A673 (cell line): Measurements from ENCODE around the gene BANK1. TPM values are rescaled to one million over a fixed set of nuclear protein-coding genes. Genes with fewer than 3 reads are reported as not detected.
A peak's percentile ranks its signal among the peaks of the same experiment; 100 is the strongest.

Experiments used
- BruUV-seq: library from RNA; stranded (reverse); fragments of 400-500 nt; replicated peaks from 2 replicates; lab custom pipeline; 2021; lab: Mats Ljungman, UMichigan
- CTCF ChIA-PET: fragments of 300-600 bp; sonication (Branson Sonifier 250); formaldehyde crosslinking; loops from one replicate; lab custom pipeline; 2022; ENCODE audit warnings: antibody characterized with exemption; lab: Charles Lee
- POLR2A ChIA-PET: fragments of 300-600 bp; sonication (Branson Sonifier 250); formaldehyde crosslinking; loops from one replicate; lab custom pipeline; 2022; ENCODE audit warnings: antibody characterized with exemption; ENCODE audit not compliant: low non-redundant PET; lab: Charles Lee
- DNase-seq: peaks from one replicate; pipeline ENCODE4 v3.0.0-alpha.2; 2015; ENCODE audit warnings: low spot score
- H3K27ac ChIP-seq: fragments of 200-600 bp; sonication (generic); 2 replicates; pipeline ENCODE4 v1.5.1; 2016; ENCODE audit warnings: mixed run types, low read depth, mild to moderate bottlenecking, mixed read lengths, antibody characterized with exemption, low read length; ENCODE audit not compliant: poor library complexity, severe bottlenecking
- H3K27me3 ChIP-seq: fragments of 200-600 bp; sonication (generic); replicated peaks from 2 replicates; pipeline ENCODE4 v1.6.1; 2017; ENCODE audit warnings: mixed run types, low read depth, mild to moderate bottlenecking, mixed read lengths, antibody characterized with exemption, low read length; ENCODE audit not compliant: insufficient read depth, poor library complexity
- H3K36me3 ChIP-seq: fragments of 200-600 bp; sonication (generic); 2 replicates; pipeline ENCODE4 v1.6.1; 2016; ENCODE audit warnings: mixed run types, mild to moderate bottlenecking, mixed read lengths, antibody characterized with exemption, low read length; ENCODE audit not compliant: insufficient read depth, poor library complexity, severe bottlenecking
- H3K4me1 ChIP-seq: fragments of 200-600 bp; sonication (generic); 2 replicates; pipeline ENCODE4 v1.6.1; 2017; ENCODE audit warnings: mixed run types, mild to moderate bottlenecking, mixed read lengths, antibody characterized with exemption, low read length; ENCODE audit not compliant: insufficient read depth, poor library complexity, severe bottlenecking
- H3K4me3 ChIP-seq: fragments of 200-600 bp; sonication (generic); 2 replicates; pipeline ENCODE4 v1.5.1; 2016; ENCODE audit warnings: low read depth, mixed run types, mild to moderate bottlenecking, mixed read lengths, low read length; ENCODE audit not compliant: poor library complexity, severe bottlenecking
- H3K9me3 ChIP-seq: fragments of 200-600 bp; sonication (generic); 2 replicates; pipeline ENCODE4 v1.6.1; 2016; ENCODE audit warnings: mixed run types, low read depth, mild to moderate bottlenecking, mixed read lengths, antibody characterized with exemption, low read length; ENCODE audit not compliant: poor library complexity, severe bottlenecking
- EZH2 ChIP-seq: fragments of 200-600 bp; sonication (generic); IDR thresholded peaks from 2 replicates; pipeline ENCODE4 v1.6.1; 2017; ENCODE audit warnings: borderline replicate concordance, low read depth, mild to moderate bottlenecking, mixed read lengths, antibody characterized with exemption, low read length; ENCODE audit not compliant: poor library complexity, severe bottlenecking
- intact Hi-C: fragments of 100-400 bp; cut with micrococcal nuclease; formaldehyde crosslinking; loops from one replicate; pipeline ENCODE4 v1.10.0; 2022; ENCODE audit not compliant: unreplicated experiment
- total RNA-seq: library from RNA; stranded (reverse); gene quantifications from 2 replicates; pipeline ENCODE4 v1.2.3, GENCODE V29; 2021
- TF ChIP-seq, protein P1 (sequence below): fragments of 300-800, 200-600 bp; sonication (generic); conservative IDR thresholded peaks from 2 replicates; pipeline ENCODE4 v1.5.1; 2017; ENCODE audit warnings: low read depth, mild to moderate bottlenecking, antibody characterized with exemption, low read length, moderate library complexity, mixed read lengths

Gene BANK1
- total RNA-seq, 1 experiment from 2014 or later, result not detected

DNA sequence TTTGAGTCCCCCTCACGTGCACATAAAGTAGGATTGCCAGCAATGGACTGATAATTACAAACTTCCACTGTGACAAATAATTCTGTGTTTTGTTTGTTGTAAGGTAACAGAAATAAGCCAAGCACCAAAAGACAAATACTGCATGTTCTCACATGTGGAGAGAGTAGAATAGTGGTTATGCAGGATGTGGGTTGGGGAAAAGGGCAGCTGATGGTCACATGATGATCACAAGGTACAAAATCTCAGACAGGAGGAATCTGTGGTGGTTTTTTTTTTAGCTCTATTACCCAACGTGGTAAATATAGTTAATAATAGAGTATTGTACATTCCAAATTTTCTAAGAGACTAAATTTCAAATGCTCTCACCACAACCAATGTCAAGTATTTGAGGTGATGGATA lies 182.3 kb downstream of the BANK1 start:
- Histone ChIP-seq H3K36me3 (no peaks in the 10 kb centered on the region), H3K27me3 (no peaks in the 10 kb centered on the region), H3K4me3 (no peak overlapping the region), H3K4me1 (no peaks in the 10 kb centered on the region), H3K27ac (no peak overlapping the region), H3K9me3 (no peaks in the 10 kb centered on the region)
- DNase-seq, result no peak
- CTCF ChIA-PET, result no interaction called here
- no TSS peak for BruUV-seq
- POLR2A ChIA-PET, result interaction anchor here (0.6 kb wide), 1 partner anchor 16 kb away, joined by 7 read pairs; no protein-coding TSS in a partner anchor
- no peak for TF ChIP-seq EZH2
- TF ChIP-seq, protein P1, sequence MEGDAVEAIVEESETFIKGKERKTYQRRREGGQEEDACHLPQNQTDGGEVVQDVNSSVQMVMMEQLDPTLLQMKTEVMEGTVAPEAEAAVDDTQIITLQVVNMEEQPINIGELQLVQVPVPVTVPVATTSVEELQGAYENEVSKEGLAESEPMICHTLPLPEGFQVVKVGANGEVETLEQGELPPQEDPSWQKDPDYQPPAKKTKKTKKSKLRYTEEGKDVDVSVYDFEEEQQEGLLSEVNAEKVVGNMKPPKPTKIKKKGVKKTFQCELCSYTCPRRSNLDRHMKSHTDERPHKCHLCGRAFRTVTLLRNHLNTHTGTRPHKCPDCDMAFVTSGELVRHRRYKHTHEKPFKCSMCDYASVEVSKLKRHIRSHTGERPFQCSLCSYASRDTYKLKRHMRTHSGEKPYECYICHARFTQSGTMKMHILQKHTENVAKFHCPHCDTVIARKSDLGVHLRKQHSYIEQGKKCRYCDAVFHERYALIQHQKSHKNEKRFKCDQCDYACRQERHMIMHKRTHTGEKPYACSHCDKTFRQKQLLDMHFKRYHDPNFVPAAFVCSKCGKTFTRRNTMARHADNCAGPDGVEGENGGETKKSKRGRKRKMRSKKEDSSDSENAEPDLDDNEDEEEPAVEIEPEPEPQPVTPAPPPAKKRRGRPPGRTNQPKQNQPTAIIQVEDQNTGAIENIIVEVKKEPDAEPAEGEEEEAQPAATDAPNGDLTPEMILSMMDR, result no peak
- intact Hi-C loops, result no loop called here

DNA sequence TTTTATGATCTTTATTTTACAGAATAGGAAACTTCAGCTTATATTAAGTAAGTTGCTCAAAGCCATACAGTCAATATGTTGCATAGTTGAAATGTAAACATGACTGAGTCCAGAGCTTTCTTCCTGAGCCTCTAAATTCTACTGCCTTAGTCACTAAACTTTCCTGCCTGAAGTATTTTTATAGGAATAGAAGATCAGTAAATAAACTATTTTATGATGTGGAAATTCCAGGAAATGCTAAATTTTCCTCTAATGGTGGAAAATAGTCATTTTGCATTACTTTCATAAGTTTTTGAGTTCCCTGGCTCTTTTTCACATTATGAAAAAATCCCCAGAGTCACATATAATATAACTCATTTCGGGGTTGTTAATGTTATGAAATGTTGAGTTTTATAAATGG lies 182.8 kb downstream of the BANK1 start:
- H3K36me3 ChIP-seq, result no peaks in the 10 kb centered on the region
- DNase-seq, result no peak
- no peak for TF ChIP-seq EZH2
- TF ChIP-seq, protein P1, result no peak
- CTCF ChIA-PET, result no interaction called here
- no peaks in the 10 kb centered on the region for H3K4me1 ChIP-seq
- no peaks in the 10 kb centered on the region for H3K27me3 ChIP-seq
- intact Hi-C loops, result no loop called here
- H3K27ac ChIP-seq, result no peak overlapping the region
- POLR2A ChIA-PET, result no interaction called here
- no peak overlapping the region for H3K4me3 ChIP-seq
- no TSS peak for BruUV-seq
- H3K9me3 ChIP-seq, result no peaks in the 10 kb centered on the region

DNA sequence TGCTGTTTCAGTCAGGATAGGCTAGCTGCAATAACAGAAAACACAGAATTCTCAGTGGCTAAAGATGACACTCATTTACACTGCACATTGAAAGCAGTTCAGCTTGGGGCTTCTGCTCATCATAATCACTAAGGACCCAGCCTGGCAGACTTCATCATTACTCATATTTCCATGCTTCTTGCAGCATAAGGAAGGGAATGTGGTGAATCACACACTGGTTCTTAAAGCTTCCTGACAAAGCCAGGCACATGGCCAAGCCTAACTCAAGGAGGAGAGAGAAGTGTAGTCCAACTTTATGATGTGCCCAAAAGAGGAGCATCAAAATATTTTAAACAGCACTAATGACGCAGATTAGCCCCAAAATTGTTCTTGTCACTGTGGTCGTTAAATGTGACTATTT lies 186.5 kb downstream of the BANK1 start:
- Histone ChIP-seq H3K9me3 (no peaks in the 10 kb centered on the region), H3K27ac (no peak overlapping the region), H3K4me3 (no peak overlapping the region), H3K4me1 (no peaks in the 10 kb centered on the region), H3K27me3 (no peaks in the 10 kb centered on the region), H3K36me3 (no peaks in the 10 kb centered on the region)
- BruUV-seq, result no TSS peak
- CTCF ChIA-PET, result no interaction called here
- intact Hi-C loops, result no loop called here
- DNase-seq, result peak; percentile 64
- TF ChIP-seq, protein P1, result no peak
- no peak for TF ChIP-seq EZH2
- POLR2A ChIA-PET, result no interaction called here
